Fibroblast of mammary gland (primary cell): ENCODE results near the gene ERBIN.

Experiments used
- DNase-seq: peaks from one replicate; pipeline ENCODE4 v3.0.0-alpha.2; 2010; ENCODE audit warnings: low read depth
- H3K4me3 ChIP-seq: 2 replicates; pipeline ENCODE4 v1.5.1; 2011; ENCODE audit warnings: low read depth, mild to moderate bottlenecking, low read length, moderate library complexity; ENCODE audit not compliant: control insufficient read depth
- CTCF ChIP-seq: conservative IDR thresholded peaks from 2 replicates; pipeline ENCODE4 v1.5.1; 2011; ENCODE audit warnings: low read depth, low read length, inconsistent platforms; ENCODE audit not compliant: control insufficient read depth, insufficient read depth

Gene ERBIN

GRCh38 chr5:65999061-65999723 lies 72.8 kb downstream of the ERBIN start:
- no peak overlapping the region for H3K4me3 ChIP-seq
- TF ChIP-seq CTCF = no peak
- no peak for DNase-seq

GRCh38 chr5:66001952-66002351 lies 75.6 kb downstream of the ERBIN start:
- no peak for TF ChIP-seq CTCF
- no peak for DNase-seq
- no peak overlapping the region for H3K4me3 ChIP-seq

GRCh38 chr5:66002415-66002814 lies 76.0 kb downstream of the ERBIN start:
- TF ChIP-seq CTCF = no peak

GRCh38 chr5:66004216-66004615 lies 77.8 kb downstream of the ERBIN start:
- no peak overlapping the region for H3K4me3 ChIP-seq
- DNase-seq = no peak
- no peak for TF ChIP-seq CTCF

More at GRCh38 chr5:66002415-66002814, 76.0 kb downstream of the ERBIN start:
- H3K4me3 ChIP-seq = no peak overlapping the region
- no peak for DNase-seq

GRCh38 chr5:66009277-66009676 lies 82.9 kb downstream of the ERBIN start:
- no peak for TF ChIP-seq CTCF
- no peak for DNase-seq
- H3K4me3 ChIP-seq = no peak overlapping the region

GRCh38 chr5:66010476-66010875 lies 84.1 kb downstream of the ERBIN start:
- DNase-seq = peak; percentile 11
- no peak for TF ChIP-seq CTCF
- H3K4me3 ChIP-seq = no peak overlapping the region

- TF ChIP-seq CTCF = no peak
- DNase-seq = no peak
- no peak overlapping the region for H3K4me3 ChIP-seq
Measured at GRCh38 chr5:66012271-66012670, 85.9 kb downstream of the ERBIN start.
